PC-3 (cell line): ENCODE results near the gene ULK4. TPM values are rescaled to one million over a fixed set of nuclear protein-coding genes. Genes with fewer than 3 reads are reported as not detected.
"Not testable (repeated sequence)": the region's sequence is repeated elsewhere in the genome, so short reads cannot be mapped to it uniquely, and the experiment has no call there.

Experiments
- ATAC-seq: fragments of 200-7000 bp; cut with Tn5 transposase; 2 replicates; pipeline ENCODE4 v1.9.1; 2020; ENCODE audit warnings: mild to moderate bottlenecking, moderate library complexity
- BruUV-seq: library from RNA; stranded (reverse); fragments of 400-500 nt; replicated peaks from 2 replicates; lab custom pipeline; 2021; lab: Mats Ljungman, UMichigan
- CTCF ChIA-PET: fragments of 300-600 bp; sonication (Branson Sonifier 250); formaldehyde crosslinking; loops from one replicate; lab custom pipeline; 2022; ENCODE audit warnings: antibody characterized with exemption; lab: Charles Lee
- POLR2A ChIA-PET: fragments of 300-600 bp; sonication (Branson Sonifier 250); formaldehyde crosslinking; loops from one replicate; lab custom pipeline; 2022; ENCODE audit warnings: antibody characterized with exemption; ENCODE audit not compliant: unreplicated experiment; lab: Charles Lee
- DNase-seq: peaks from one replicate; pipeline ENCODE4 v3.0.0-alpha.2; 2015
- H2AFZ ChIP-seq: fragments of 300-600 bp; sonication (generic); 2 replicates; pipeline ENCODE4 v1.6.0; 2016; ENCODE audit warnings: antibody characterized with exemption, low read length
- H3F3A ChIP-seq: fragments of 300-600 bp; sonication (generic); one replicate; pipeline ENCODE4 v1.6.0; 2017; ENCODE audit warnings: antibody characterized with exemption, low read length, control low read depth, mild to moderate bottlenecking; ENCODE audit not compliant: unreplicated experiment
- H3K27ac ChIP-seq: fragments of 300-600 bp; sonication (generic); 2 replicates; pipeline ENCODE4 v1.5.1; 2016; ENCODE audit warnings: mild to moderate bottlenecking, low read length
- H3K27me3 ChIP-seq: fragments of 300-600 bp; sonication (generic); 2 replicates; pipeline ENCODE4 v1.6.1; 2016; ENCODE audit warnings: low read length, mixed read lengths
- H3K36me3 ChIP-seq: fragments of 300-600 bp; sonication (generic); 2 replicates; pipeline ENCODE4 v1.6.1; 2016; ENCODE audit warnings: low read depth, mixed run types, low read length, mixed read lengths
- H3K4me1 ChIP-seq: fragments of 300-600 bp; sonication (generic); 2 replicates; pipeline ENCODE4 v1.5.1; 2016; ENCODE audit warnings: low read length; ENCODE audit not compliant: insufficient read depth
- H3K4me2 ChIP-seq: fragments of 300-600 bp; sonication (generic); 2 replicates; pipeline ENCODE4 v1.6.0; 2016; ENCODE audit warnings: low read length
- H3K4me3 ChIP-seq: fragments of 300-600 bp; sonication (generic); 2 replicates; pipeline ENCODE4 v1.5.1; 2016; ENCODE audit warnings: mild to moderate bottlenecking, low read length, mixed read lengths
- H3K79me2 ChIP-seq: fragments of 300-600 bp; sonication (generic); 2 replicates; pipeline ENCODE4 v1.6.1; 2017; ENCODE audit warnings: low read length, mixed read lengths
- H3K9ac ChIP-seq: fragments of 300-600 bp; sonication (generic); 2 replicates; pipeline ENCODE4 v1.6.0; 2016; ENCODE audit warnings: mild to moderate bottlenecking, low read length
- H3K9me2 ChIP-seq: fragments of 300-600 bp; sonication (generic); replicated peaks from 2 replicates; pipeline ENCODE4 v1.6.1; 2016; ENCODE audit warnings: mixed run types, low read length, mixed read lengths
- H3K9me3 ChIP-seq: fragments of 300-600 bp; sonication (generic); 2 replicates; pipeline ENCODE4 v1.6.1; 2016; ENCODE audit warnings: low read length, mixed read lengths
- H4K20me1 ChIP-seq: fragments of 300-600 bp; sonication (generic); 2 replicates; pipeline ENCODE4 v1.6.1; 2016; ENCODE audit warnings: low read length, mixed read lengths
- EZH2 ChIP-seq: fragments of 300-600 bp; sonication (generic); IDR thresholded peaks from one replicate; pipeline ENCODE4 v1.6.1; 2017; ENCODE audit warnings: antibody characterized with exemption, mild to moderate bottlenecking, low read length; ENCODE audit not compliant: unreplicated experiment
- EZH2phosphoT487 ChIP-seq: fragments of 300-600 bp; sonication (generic); IDR thresholded peaks from 2 replicates; pipeline ENCODE4 v1.6.1; 2018; ENCODE audit warnings: mild to moderate bottlenecking, antibody characterized with exemption, low read length, borderline replicate concordance
- intact Hi-C: fragments of 100-400 bp; cut with micrococcal nuclease; formaldehyde crosslinking; loops from 2 replicates; pipeline ENCODE4 v1.9.0; 2023
- total RNA-seq: library from RNA; depleted of rRNA; stranded (reverse); fragments of >200 nt; gene quantifications from 2 replicates; pipeline ENCODE4 v1.2.3, GENCODE V29; 2014
- TF ChIP-seq, protein P1 (sequence below): fragments of 300-600 bp; sonication (generic); conservative IDR thresholded peaks from 2 replicates; pipeline ENCODE4 v1.5.1; 2017; ENCODE audit warnings: antibody characterized with exemption, low read depth, mild to moderate bottlenecking, low read length

The ULK4 gene
- total RNA-seq, 1 experiment from 2014 or later, result 4.8 TPM

DNA sequence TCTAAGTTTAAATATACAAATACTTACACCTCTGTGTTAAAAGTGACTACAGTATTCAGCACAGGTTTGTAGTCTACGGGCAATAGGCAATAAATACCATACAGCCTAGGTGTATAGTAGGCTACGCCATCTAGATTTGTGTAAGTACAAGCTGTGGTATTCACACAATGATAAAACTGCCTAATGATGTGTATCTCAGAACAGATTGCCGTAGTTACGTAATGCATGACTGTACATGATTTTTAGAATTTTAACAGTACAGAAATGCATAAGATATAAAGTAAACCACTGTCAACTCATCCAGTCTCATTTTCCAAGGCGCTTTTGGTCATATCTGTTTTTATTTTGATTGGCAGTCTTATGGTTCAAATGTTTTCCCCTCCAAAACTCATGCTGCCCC is 396.9 kb downstream of the ULK4 start:
- no peaks in the 10 kb centered on the region for H3K4me1 ChIP-seq
- BruUV-seq, result no TSS peak
- H3K4me3 ChIP-seq, result no peak overlapping the region
- CTCF ChIA-PET, result no interaction called here
- no peak overlapping the region for H2AFZ ChIP-seq
- H3K27ac ChIP-seq, result no peak overlapping the region
- no peaks in the 10 kb centered on the region; the same call in 1 of the 2 replicates for H3K9me2 ChIP-seq
- no peaks in the 10 kb centered on the region for H3K79me2 ChIP-seq
- DNase-seq (no peak), ATAC-seq (no peak)
- POLR2A ChIA-PET, result no interaction called here
- H3K9ac ChIP-seq, result no peak overlapping the region
- intact Hi-C loops, result no loop called here
- H3K27me3 ChIP-seq, result no peaks in the 10 kb centered on the region
- H3K4me2 ChIP-seq, result no peak overlapping the region
- no peaks in the 10 kb centered on the region for H3K9me3 ChIP-seq
- no peaks in the 10 kb centered on the region for H4K20me1 ChIP-seq
- TF ChIP-seq EZH2phosphoT487, result no peak
- TF ChIP-seq EZH2, result no peak
- TF ChIP-seq, protein P1, sequence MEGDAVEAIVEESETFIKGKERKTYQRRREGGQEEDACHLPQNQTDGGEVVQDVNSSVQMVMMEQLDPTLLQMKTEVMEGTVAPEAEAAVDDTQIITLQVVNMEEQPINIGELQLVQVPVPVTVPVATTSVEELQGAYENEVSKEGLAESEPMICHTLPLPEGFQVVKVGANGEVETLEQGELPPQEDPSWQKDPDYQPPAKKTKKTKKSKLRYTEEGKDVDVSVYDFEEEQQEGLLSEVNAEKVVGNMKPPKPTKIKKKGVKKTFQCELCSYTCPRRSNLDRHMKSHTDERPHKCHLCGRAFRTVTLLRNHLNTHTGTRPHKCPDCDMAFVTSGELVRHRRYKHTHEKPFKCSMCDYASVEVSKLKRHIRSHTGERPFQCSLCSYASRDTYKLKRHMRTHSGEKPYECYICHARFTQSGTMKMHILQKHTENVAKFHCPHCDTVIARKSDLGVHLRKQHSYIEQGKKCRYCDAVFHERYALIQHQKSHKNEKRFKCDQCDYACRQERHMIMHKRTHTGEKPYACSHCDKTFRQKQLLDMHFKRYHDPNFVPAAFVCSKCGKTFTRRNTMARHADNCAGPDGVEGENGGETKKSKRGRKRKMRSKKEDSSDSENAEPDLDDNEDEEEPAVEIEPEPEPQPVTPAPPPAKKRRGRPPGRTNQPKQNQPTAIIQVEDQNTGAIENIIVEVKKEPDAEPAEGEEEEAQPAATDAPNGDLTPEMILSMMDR, result no peak
- no peaks in the 10 kb centered on the region for H3K36me3 ChIP-seq
- H3F3A ChIP-seq, result no peaks in the 10 kb centered on the region

DNA sequence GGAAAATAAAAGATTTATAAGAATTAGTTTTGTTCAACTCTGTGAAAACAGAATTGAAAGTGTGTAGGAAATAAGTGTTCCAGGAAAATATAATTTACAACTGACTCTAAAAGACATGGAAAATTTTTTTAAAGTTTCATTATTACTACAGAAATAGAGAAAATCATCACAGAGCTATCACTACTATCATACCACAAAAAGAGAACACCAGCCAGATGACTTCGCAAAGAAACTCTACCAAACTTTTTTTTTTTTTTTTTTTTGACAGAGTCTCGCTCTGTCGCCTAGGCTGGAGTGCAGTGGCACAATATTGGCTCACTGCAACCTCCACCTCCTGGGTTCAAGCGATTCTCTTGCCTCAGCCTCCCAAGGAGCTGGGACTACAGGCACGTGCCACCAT is 405.7 kb downstream of the ULK4 start:
- H4K20me1 ChIP-seq, intact Hi-C loops, H3K79me2 ChIP-seq, H3F3A ChIP-seq, DNase-seq, H3K4me1 ChIP-seq, H2AFZ ChIP-seq, H3K27ac ChIP-seq, ATAC-seq, H3K9ac ChIP-seq, H3K9me3 ChIP-seq, BruUV-seq, H3K4me2 ChIP-seq, H3K9me2 ChIP-seq, POLR2A ChIA-PET, H3K4me3 ChIP-seq, H3K27me3 ChIP-seq, H3K36me3 ChIP-seq, CTCF ChIA-PET: not testable (repeated sequence)

GRCh38 chr3:41532976-41533375 is 428.9 kb downstream of the ULK4 start:
- Histone ChIP-seq H3K9ac (no peak overlapping the region), H3K4me1 (no peaks in the 10 kb centered on the region), H3K4me2 (no peak overlapping the region), H3K9me3 (no peaks in the 10 kb centered on the region), H3K4me3 (no peak overlapping the region), H3K9me2 (no peaks in the 10 kb centered on the region), H3K27me3 (peaks cover 1% of the 10 kb centered on the region; the same call in 1 of the 2 replicates), H3K79me2 (no peaks in the 10 kb centered on the region), H3K27ac (no peak overlapping the region), H4K20me1 (no peaks in the 10 kb centered on the region), H3K36me3 (no peaks in the 10 kb centered on the region), H3F3A (no peaks in the 10 kb centered on the region), H2AFZ (no peak overlapping the region)
- DNase-seq, result no peak
- no TSS peak for BruUV-seq
- ChIA-PET POLR2A (no interaction called here), CTCF (no interaction called here)
- no peak for ATAC-seq
- no peak for TF ChIP-seq EZH2
- TF ChIP-seq, protein P1, result no peak
- TF ChIP-seq EZH2phosphoT487, result no peak
- intact Hi-C loops, result no loop called here
